Left cardiac atrium (tissue), 4 donors: ENCODE results near the gene HMX1. TPM values are rescaled to one million over a fixed set of nuclear protein-coding genes. Genes with fewer than 3 reads are reported as not detected.
A peak's percentile ranks its signal among the peaks of the same experiment; 100 is the strongest.

ENCODE experiments used
- ATAC-seq, 2 donors: fragments of 200-7000 bp; cut with Tn5 transposase; one replicate each; pipeline ENCODE4 v1.9.1; 2020; ENCODE audit warnings: mild to moderate bottlenecking in 2 of 2, moderate library complexity in 2 of 2
- DNase-seq: peaks from one replicate; pipeline ENCODE4 v3.0.0-alpha.2; 2020
- intact Hi-C, 2 donors: fragments of 100-400 bp; cut with DNase I; formaldehyde crosslinking; loops; one replicate each; pipeline versions ENCODE4 v1.14.1 to v1.15.1; 2022 to 2023
- total RNA-seq, 2 donors: library from RNA; stranded (reverse); fragmentation: NEBNext Ultra II Directional; extraction: Animal tissue kit (Norgen Biotek cat#: 25700); gene quantifications; one replicate each; pipeline ENCODE4 v1.2.1, GENCODE V29; 2021
- donor health status: DM: no; HTN: yes; CAD: no.
- donor health status: DM: no; HTN: yes; CAD: no; lungs with severe emphysema.
- donor health status: DM: yes; HTN: yes; CAD: no.
- donor health status: Dilated cardiomyopathy.

The HMX1 gene
- total RNA-seq, 2 donors from 2014 or later = not detected

DNA sequence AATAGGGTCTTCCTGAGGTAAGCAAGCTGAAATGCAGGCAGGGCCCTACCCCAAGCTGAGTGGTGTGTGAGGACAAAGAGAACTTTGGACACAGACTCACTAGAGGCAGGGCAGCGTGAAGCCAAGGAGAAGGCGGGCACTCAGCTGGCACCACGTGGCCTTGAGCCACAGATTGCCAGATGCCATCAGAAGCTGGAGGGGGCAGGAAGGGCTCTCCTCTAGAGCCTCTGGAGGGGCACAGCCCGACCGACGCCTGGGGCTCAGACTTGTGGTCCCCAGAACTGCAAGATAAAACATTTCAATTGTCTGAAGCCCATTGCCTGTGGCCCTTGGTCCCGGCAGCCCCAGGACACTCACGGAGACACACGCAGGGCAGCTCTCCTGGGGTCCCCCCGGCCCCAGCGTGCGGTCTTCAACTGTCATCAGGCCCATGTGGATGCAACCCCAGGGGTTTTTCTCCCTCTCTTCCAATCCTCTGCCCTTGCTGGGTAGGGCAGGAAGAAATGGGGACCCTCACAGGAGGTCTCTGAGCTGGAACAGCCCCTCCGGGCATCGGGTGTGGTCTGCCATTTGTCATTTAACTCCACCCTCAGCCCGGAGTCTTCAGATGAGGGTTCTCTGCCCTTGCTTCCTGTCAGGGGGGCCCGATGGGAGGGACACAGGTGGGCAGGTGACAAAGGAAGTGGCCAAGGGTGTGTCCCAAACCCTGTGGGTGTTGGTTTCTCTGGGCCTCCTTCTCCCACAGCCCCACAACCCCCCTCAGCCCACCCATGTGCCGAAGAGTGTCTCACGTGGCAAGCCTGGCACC is 22.2 kb downstream of the HMX1 start:
- DNase-seq (peak; percentile 13), ATAC-seq (no peak)
- intact Hi-C loops = no loop called here

DNA sequence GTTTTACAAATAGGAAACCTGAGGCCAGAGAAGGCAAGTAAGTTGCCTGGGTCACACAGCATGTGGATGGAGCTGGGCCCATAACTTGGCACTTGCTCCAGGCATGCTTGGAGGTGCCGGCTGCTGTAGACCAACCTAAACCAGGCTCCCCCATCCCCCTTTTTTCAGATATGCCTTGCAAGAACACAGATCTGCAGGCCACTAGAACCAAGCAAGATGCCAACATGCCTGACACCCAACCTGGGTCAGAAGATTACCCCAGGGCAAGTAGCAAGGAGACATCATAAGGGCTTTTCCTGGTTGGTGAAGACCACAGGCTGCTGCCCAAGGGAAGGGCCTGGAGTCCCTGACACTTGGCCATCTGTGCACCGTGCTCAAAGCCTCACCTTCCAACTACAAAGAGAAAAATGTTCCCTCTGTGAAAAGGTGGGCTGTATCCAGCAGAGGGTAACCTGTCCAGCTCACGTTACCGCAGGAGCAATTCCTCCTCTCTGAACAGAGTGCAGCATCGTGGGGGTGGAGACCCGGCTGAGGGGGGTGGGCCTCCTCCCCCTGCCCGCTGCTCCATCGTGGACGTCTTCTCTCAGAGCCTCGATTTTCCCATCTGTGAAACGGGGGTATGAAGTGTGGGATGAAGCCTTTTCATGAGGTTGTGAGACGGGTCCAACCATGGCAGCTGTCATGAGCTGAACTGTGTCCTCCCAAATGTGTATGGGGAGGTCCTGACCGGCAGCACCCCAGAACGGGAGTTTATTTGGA is 23.0 kb downstream of the HMX1 start:
- intact Hi-C loops = no loop called here
- ATAC-seq (no peak), DNase-seq (peak; percentile 0)

DNA sequence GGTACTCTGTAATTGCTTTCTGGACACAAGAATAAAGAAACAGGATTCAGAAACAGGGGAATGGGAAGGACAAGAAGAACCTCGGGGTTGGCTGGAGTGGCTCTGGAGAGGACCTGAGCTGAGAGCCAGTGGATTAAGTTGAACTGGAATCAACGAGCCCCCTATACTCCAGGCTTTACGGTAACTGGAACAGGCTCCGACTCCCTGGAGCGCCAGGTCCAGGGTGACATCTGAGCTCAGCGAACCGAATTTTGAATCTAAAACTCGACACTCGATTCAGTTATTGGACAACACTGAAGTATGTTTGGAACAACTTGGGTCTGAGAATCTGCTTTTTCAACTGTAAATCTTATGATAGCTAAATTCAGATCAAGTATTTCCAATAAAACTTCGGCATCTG is 23.9 kb downstream of the HMX1 start:
- DNase-seq (no peak), ATAC-seq (no peak)
- intact Hi-C loops = no loop called here

DNA sequence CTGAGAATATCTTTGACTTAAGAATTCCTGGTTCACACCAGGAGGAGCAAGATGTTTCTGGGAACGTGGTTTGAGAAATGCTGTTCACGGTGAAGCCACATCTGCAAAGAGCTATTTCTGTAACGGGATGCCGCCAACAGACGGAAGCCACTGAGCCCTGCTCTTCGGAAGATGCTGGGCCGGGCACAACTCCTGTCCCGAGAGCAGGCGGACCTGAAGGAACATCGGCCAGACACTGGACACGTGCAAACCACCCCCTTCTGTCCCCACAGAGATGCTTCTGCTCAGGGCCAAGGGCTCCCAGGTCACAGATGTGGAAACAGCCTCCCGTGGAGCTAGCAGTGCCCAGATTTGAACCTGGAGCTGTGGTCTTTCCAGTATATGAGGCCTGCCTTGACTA is 24.3 kb downstream of the HMX1 start:
- ATAC-seq = no peak
- DNase-seq = no peak
- intact Hi-C loops = no loop called here

DNA sequence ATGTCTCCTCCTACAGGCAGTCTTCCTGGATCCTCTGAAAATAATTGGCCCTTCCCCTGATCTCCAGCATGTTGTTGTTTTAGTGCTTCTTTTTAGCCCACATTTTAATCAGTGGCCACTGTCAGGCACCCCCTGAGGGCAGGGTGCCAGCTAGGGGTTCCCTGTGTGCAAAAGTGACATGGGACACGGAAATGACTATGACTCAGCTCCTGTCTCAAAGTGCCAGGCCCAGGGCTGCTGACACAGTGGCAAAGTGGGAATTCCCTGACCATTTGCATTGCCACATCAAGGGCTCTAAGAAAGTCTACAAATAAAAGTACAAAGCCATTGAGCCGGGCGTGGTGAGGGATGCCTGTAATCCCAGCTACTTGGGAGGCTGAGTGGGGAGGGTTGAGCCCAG is 24.8 kb downstream of the HMX1 start:
- intact Hi-C loops = no loop called here
- no peak for ATAC-seq
- DNase-seq = no peak

DNA sequence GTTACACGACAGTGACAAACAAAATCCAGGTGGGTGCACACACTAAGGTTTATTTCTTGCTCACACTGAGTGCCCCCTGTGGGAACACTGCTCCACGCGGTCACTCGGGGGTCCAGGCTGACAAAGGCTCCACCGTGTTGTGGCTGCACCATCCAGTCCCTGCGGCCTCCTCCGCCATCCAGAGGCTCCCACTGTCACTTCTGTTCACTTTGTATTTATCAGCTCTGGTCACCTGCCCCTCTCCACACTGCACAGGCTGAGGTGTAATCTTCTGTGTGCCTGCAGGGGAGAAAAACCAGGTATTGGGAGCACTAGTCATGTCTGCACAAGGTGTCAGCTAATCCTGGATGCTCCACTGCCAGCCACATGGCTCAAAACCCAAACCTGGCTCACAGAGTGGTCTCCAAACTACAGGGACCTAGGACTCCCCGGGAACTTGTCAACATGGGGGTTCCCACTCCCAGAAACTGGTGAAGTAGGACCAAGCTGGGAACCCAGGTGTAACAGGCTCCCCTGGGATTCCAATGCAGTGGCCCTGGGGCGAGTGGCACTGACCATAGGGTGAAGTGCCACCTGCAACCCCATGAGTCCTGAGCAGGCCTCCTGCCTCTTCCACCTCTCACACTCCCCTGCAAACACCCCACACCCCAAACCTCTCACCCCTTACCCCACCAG is 25.5 kb downstream of the HMX1 start:
- intact Hi-C loops = no loop called here

DNA sequence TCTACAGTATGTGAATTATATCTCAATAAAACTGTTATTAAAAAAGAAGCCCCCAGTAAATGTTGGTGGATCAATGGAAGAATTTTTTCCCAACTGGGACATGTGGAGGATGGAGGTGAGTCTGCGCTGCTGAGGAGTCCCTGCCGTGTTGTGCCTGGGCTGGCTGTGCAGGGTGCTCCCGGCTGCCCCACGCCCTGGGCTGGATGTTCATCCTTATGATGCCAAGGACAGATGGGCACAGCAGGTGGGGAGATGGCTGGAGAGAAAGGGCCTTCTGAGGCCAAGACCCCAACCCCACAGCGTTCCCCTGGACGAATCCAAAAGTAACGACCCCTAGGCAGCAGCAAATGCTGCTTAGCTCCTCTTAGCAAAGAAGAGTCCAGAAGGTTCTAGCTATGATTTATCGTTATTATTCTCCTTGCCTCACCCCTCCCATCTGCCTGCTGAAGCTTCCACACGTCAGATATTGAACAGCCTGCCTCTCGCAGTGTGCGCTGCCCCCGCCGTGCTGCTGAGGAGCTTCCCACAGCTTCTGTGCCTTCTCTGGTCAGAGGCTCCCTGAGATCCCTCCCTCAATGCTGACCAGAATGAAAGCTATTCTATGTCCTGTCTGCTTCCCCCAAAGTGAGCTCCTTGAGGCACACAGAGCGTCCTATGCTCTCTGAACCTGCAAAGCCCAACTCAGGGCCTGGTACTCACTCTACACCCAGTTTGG is 26.5 kb downstream of the HMX1 start:
- intact Hi-C loops = no loop called here
- ATAC-seq = no peak
- no peak for DNase-seq

More for the DNA sequence above, 25.5 kb downstream of the HMX1 start:
- peak; percentile 6 for DNase-seq
- no peak for ATAC-seq

DNA sequence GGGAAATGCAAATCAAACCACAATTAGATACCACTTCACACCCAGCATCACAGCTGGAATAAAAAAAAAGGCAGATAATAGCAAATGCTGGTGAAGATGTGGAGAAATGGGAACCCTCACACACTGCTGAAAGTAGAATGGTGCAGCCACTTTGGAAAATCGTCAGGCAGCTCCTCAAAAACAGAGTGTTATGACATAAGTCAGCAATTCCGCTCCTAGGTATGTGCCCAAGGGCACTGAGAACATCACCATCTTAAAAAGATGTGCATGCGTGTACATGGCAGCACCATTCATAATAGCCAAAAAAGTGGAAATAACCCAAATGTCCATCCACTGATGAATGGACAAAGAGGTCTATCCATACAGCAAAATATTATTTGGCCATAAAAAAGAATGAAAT is 28.0 kb downstream of the HMX1 start:
- no peak for ATAC-seq
- intact Hi-C loops = no loop called here
- DNase-seq = no peak

DNA sequence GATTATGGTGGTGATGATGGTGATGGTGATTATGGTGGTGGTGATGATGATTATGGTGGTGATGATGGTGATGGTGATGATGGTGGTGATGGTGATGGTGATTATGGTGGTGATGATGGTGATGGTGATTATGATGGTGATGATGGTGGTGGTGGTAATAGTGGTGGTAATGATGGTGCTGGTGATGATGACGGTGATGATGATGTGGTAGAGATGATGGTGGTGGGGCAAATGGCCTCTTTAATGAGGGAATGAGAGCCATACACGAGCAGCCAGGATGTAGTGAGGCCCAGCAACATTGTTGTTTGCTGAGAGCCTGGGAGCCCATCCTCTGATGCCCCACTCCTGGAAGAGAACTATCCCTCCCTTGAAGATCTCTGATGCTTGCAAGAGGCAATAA is 29.0 kb downstream of the HMX1 start:
- ATAC-seq = no peak
- intact Hi-C loops = no loop called here
- DNase-seq = no peak

DNA sequence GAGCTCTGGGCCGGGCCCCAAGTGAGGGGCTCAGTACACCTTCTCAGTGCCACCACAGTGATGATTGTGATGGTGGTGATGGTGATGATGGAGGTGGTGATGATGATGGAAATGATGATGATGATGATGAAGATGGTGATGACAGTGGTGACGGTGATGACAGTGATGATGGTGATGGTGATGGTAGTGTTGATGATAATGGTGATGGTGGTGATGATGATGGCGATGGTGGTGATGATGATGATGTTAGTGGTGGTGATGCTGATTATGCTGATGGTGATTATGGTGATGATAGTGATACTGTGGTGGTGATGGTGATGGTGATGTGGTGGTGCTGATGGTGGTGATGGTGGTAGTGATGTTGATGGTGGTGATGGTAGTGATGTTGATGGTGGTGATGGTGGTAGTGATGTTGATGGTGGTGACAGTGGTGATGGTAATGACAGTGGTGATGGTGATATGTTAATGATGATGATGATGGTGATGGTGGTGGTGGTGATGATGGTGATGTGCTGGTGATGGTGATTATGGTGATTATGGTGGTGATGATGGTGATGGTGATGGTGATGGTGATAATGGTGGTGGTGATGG is 29.9 kb downstream of the HMX1 start:
- ATAC-seq (no peak), DNase-seq (no peak)
- intact Hi-C loops = no loop called here

DNA sequence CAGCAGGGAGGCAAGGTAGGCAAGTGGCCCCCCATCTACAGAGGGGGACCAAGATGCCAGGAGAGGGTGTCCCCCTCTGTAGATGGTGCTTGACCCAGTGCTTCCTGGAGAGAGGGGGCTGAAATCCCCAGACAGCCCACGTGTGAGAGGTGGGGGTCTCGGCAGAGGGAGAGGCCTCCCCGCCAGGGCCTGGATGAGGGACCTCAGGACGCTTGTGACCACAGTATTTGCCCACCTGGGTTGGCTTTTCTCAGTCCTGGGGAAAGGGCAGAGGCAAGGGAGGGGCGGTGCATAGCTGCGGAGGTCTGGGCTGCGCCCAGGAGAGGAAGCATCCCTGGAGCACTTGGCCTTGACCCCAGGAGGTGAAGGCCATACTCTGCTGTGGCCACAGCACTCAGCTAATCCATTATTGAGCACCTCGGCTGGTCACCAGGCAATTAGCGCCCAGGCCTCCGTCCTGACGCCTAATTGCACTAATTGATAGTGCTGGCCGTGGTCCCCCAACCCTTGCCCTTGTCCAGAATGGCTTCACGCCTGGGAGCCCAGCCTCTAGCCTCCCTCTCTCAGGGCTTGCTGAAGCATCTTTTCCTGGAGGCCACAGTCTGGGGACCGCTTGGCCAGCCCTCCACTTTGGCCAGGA is 30.7 kb downstream of the HMX1 start:
- ATAC-seq = no peak
- intact Hi-C loops = no loop called here
- no peak for DNase-seq

DNA sequence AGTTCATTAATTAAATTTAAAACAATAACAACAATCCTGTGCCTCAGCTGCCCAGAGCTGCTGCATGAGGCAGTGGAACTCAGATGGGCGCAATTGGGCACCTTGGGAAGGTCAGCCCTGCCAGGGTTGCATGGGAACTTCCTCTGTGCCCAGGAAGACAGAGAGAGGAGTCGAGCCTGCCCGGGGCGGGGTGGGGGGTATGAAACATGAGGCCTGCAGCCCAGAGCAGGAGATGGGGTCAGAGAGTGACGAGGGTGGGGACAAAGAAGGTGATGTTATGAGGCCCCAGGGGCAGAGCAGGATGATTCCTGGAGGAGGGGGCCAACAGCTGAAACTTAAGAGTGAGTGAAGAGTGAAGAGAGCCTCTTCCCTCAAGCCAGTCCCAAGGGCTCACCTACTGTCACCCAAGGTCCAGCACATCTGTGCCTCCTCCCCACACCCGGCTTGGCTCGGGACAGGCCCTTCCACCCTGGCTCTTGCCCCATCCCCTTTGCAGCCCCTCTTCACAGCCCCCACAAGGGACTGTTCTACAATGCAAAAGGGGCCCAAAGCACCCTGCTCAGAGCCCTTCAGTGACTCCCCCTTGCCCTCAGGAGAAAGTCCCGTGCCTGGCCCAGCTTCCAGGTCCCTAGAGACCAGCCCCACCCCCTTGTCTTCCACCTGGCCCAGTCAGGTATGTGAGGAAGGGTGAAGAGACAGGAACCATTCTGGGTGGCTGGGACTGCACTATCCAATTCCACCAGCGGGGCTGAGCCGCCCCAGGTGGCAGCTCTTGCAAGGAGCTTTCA is 31.4 kb downstream of the HMX1 start:
- intact Hi-C loops = no loop called here
- ATAC-seq = no peak
- DNase-seq = no peak

DNA sequence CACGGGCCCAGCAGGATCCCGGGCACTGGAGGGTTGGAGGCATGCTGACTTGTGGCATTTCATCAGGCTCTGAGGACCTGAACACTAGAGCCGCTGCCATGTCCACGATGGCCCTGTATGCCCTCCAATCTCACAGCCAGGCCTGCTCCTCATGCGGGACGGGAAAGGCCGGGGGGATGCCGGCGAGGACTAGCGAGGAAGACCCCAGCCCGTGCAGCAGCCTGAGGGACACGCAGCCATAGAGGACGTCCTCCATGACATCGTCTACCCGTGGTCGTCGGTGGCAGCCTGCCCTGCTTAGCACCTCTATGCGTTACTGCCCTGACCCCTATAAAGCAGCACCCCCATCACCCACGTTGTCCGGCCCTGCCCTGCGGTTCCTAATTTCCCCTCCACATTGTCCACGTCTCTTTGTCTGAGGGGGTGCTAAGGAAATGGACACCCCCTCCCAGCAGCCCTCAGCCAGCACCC is 32.6 kb downstream of the HMX1 start:
- ATAC-seq (no peak), DNase-seq (no peak)
- intact Hi-C loops = no loop called here

DNA sequence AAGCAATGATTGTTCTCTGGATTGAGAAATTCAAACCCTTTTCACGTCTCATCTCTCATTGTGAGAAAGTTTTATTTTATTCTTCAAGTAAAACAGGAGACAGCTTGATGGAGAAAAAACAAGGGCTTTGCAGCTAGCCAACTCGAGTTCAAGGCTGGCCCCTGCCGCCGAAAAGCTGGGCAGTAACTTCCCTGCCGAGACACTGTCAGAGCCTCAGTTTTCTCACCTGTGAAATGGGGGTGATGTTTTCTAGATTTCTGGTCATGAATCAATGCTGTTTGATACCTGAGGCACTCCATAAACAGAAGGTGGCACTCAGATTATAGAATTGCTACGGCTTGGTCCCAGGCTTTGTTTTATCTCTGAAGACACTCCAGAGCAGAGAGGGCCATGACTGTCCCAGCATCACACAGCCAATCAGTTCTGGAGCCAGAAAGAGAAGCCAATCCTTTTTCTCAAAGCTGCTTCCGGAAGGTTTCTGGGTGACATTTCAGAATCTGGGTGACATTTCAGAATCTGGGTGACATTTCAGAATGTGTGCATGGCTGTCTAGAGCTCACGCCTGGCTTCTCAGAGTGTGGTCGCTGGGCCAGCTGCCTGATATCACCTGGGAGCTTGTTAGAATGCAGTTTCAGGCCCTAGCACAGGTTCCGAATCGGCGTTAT is 33.2 kb downstream of the HMX1 start:
- DNase-seq (no peak), ATAC-seq (no peak)
- intact Hi-C loops = no loop called here

DNA sequence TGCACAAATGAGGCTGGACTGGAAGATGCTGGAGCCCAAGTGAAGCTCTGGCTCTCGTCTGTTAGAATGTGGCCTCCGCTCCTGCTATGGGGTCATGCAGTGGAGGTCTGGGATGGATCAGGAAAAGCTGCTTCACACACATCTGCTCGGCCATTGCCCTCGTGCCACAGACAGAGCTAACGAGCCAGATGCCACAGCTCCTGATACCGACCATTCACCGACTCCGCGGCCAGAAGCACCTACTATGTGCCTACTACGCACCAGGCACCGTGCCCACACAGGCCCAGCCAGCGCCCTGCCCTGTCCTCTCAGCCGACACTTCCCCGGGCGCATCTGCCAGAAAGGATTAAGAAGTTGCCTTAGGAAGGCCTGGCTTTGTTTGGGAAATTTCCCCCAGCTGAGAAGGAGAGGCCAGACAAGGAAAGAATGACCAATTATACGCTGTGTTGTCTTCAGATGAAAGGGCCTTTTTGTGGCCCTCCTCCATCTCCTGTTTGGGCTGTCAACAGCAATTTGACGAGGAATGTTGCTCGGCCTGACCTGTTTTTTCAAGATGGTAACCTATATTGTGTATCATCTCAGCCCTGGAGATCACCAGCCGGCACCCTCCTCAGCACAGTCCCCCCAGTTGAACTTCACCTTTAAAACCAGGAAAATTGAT is 34.3 kb downstream of the HMX1 start:
- ATAC-seq (no peak), DNase-seq (no peak)
- intact Hi-C loops = no loop called here

DNA sequence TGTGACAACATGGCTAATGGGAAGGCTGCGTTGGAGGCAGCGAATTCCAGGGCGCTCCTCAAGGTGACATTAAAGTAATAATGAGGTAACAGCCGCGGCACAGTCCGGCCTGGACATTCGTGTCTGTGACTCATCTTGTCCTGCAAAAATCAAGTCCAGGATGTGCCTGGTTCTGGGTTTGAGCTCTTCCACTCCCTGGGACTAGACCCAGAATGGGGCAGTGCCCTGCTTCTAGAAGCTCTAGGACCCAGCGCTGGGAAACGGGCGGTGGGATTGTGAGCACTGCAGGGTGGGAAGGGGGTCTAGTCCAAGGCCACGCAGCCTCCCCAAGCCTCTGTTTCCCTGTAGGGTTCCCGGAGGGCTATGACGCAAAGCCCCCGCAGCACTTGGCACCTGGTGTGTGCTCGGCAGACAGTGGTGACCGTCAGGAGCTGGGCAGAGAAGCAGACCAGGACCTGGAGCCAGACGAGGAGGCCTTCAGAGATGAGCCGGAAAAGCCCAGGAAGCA is 34.9 kb downstream of the HMX1 start:
- intact Hi-C loops = no loop called here
- ATAC-seq (no peak), DNase-seq (no peak)
